ENCODE data around the gene UAP1L1.

The UAP1L1 gene

GRCh38 chr9:137038916-137039315 lies 38.4 kb upstream of the UAP1L1 start:
- Histone ChIP-seq H3K4me3 (ENCODE audit: low read length in 2 of 2) (no peak overlapping the region), H2AFZ (ENCODE audit: low read length) (no peak overlapping the region), H4K8ac (ENCODE audit: low read depth, low read length) (no peak overlapping the region), H4K91ac (ENCODE audit: low read depth, low read length, poor library complexity) (no peak overlapping the region), H2BK120ac (ENCODE audit: low read depth, low read length) (no peak overlapping the region), H2BK12ac (ENCODE audit: low read length) (no peak overlapping the region), H2BK15ac (ENCODE audit: low read length) (no peak overlapping the region), H3K14ac (ENCODE audit: low read length) (no peak overlapping the region), H3K18ac (ENCODE audit: low read length) (no peak overlapping the region), H3K27ac (replicated peaks; ENCODE audit: low read length) (no peak overlapping the region), H3K4me2 (ENCODE audit: insufficient read depth, low read length, poor library complexity, severe bottlenecking) (no peak overlapping the region), H3K4ac (ENCODE audit: low read length) (no peak overlapping the region), H3K9ac (ENCODE audit: low read depth, low read length, poor library complexity) (peak overlapping the region; percentile 50), H3K23ac (ENCODE audit: low read depth, low read length, poor library complexity) (peak overlapping the region; percentile 73), H2BK5ac (ENCODE audit: low read length) (peak overlapping the region; percentile 93), H3K36me3 (replicated peaks in 1 of 2; ENCODE audit: control insufficient read depth in 2 of 2, insufficient read depth in 2 of 2, low read length in 2 of 2) (peaks cover 3 to 23% of the 10 kb centered on the region in 2 donors), H3K27me3 (ENCODE audit: control insufficient read depth in 3 of 3, insufficient read depth in 3 of 3, low read depth in 1 of 3, low read length in 3 of 3) (no peaks in the 10 kb centered on the region), H3K9me3 (replicated peaks in 1 of 2; ENCODE audit: control insufficient read depth in 2 of 2, insufficient read depth in 1 of 2, low read depth in 1 of 2, low read length in 2 of 2) (no peaks in the 10 kb centered on the region), H2AK5ac (ENCODE audit: low read depth, low read length) (no peak overlapping the region), H3K79me1 (ENCODE audit: low read depth, low read length) (peaks cover 2% of the 10 kb centered on the region), H3K4me1 (ENCODE audit: control insufficient read depth in 2 of 2, insufficient read depth in 1 of 2, low read depth in 1 of 2, low read length in 2 of 2) (peaks cover 3 to 31% of the 10 kb centered on the region in 2 donors)
- no peak for DNase-seq (ENCODE audit: low spot score)
- no CpG with 5 or more reads among the region's 9 CpGs for WGBS, 2 donors (ENCODE audit: extremely low coverage in 2 of 2, insufficient read length in 2 of 2, insufficient replicate concordance in 1 of 2)

- Histone ChIP-seq H3K4me1 (ENCODE audit: control insufficient read depth in 2 of 2, insufficient read depth in 1 of 2, low read depth in 1 of 2, low read length in 2 of 2) (peaks cover 6 to 40% of the 10 kb centered on the region in 2 donors), H3K79me1 (ENCODE audit: low read depth, low read length) (peaks cover 7% of the 10 kb centered on the region), H3K14ac (ENCODE audit: low read length) (peak overlapping the region; percentile 38), H2BK15ac (ENCODE audit: low read length) (no peak overlapping the region), H2BK5ac (ENCODE audit: low read length) (no peak overlapping the region), H3K36me3 (replicated peaks in 1 of 2; ENCODE audit: control insufficient read depth in 2 of 2, insufficient read depth in 2 of 2, low read length in 2 of 2) (peaks cover 3 to 23% of the 10 kb centered on the region in 2 donors), H2AK5ac (ENCODE audit: low read depth, low read length) (no peak overlapping the region), H3K27ac (replicated peaks; ENCODE audit: low read length) (no peak overlapping the region), H3K9me3 (replicated peaks in 1 of 2; ENCODE audit: control insufficient read depth in 2 of 2, insufficient read depth in 1 of 2, low read depth in 1 of 2, low read length in 2 of 2) (no peaks in the 10 kb centered on the region), H2AFZ (ENCODE audit: low read length) (no peak overlapping the region), H4K91ac (ENCODE audit: low read depth, low read length, poor library complexity) (no peak overlapping the region), H3K4ac (ENCODE audit: low read length) (no peak overlapping the region), H3K9ac (ENCODE audit: low read depth, low read length, poor library complexity) (no peak overlapping the region), H3K27me3 (ENCODE audit: control insufficient read depth in 3 of 3, insufficient read depth in 3 of 3, low read depth in 1 of 3, low read length in 3 of 3) (peaks cover 0 to 5% (median 0%) of the 10 kb centered on the region in 3 experiments), H4K8ac (ENCODE audit: low read depth, low read length) (no peak overlapping the region), H3K18ac (ENCODE audit: low read length) (no peak overlapping the region), H2BK120ac (ENCODE audit: low read depth, low read length) (no peak overlapping the region), H3K4me3 (ENCODE audit: low read length in 2 of 2) (no peak overlapping the region), H2BK12ac (ENCODE audit: low read length) (no peak overlapping the region), H3K4me2 (ENCODE audit: insufficient read depth, low read length, poor library complexity, severe bottlenecking) (no peak overlapping the region), H3K23ac (ENCODE audit: low read depth, low read length, poor library complexity) (no peak overlapping the region)
- WGBS, 2 donors (ENCODE audit: extremely low coverage in 2 of 2, insufficient read length in 2 of 2, insufficient replicate concordance in 1 of 2): no CpG with 5 or more reads among the region's 32 CpGs
- no peak for DNase-seq (ENCODE audit: low spot score)
Measured at GRCh38 chr9:137039611-137040366, 37.5 kb upstream of the UAP1L1 start.

GRCh38 chr9:137040568-137040967 lies 36.7 kb upstream of the UAP1L1 start:
- Histone ChIP-seq H2BK12ac (ENCODE audit: low read length) (no peak overlapping the region), H3K14ac (ENCODE audit: low read length) (no peak overlapping the region), H4K8ac (ENCODE audit: low read depth, low read length) (no peak overlapping the region)

GRCh38 chr9:137041124-137041523 lies 36.2 kb upstream of the UAP1L1 start:
- H3K18ac ChIP-seq (ENCODE audit: low read length): no peak overlapping the region
- H3K36me3 ChIP-seq (replicated peaks in 1 of 2; ENCODE audit: control insufficient read depth in 2 of 2, insufficient read depth in 2 of 2, low read length in 2 of 2): peaks cover 3 to 23% of the 10 kb centered on the region in 2 donors
- H2BK15ac ChIP-seq (ENCODE audit: low read length): no peak overlapping the region
- H3K4me2 ChIP-seq (ENCODE audit: insufficient read depth, low read length, poor library complexity, severe bottlenecking): no peak overlapping the region
- H3K4ac ChIP-seq (ENCODE audit: low read length): no peak overlapping the region
- no peak overlapping the region for H4K8ac ChIP-seq (ENCODE audit: low read depth, low read length)
- DNase-seq (ENCODE audit: low spot score): no peak
- no peak overlapping the region for H3K9ac ChIP-seq (ENCODE audit: low read depth, low read length, poor library complexity)
- peaks cover 8 to 40% of the 10 kb centered on the region in 2 donors for H3K4me1 ChIP-seq (ENCODE audit: control insufficient read depth in 2 of 2, insufficient read depth in 1 of 2, low read depth in 1 of 2, low read length in 2 of 2)
- H3K79me1 ChIP-seq (ENCODE audit: low read depth, low read length): peaks cover 7% of the 10 kb centered on the region
- no CpG with 5 or more reads among the region's 16 CpGs for WGBS, 2 donors (ENCODE audit: extremely low coverage in 2 of 2, insufficient read length in 2 of 2, insufficient replicate concordance in 1 of 2)
- H3K27me3 ChIP-seq (ENCODE audit: control insufficient read depth in 3 of 3, insufficient read depth in 3 of 3, low read depth in 1 of 3, low read length in 3 of 3): peaks cover 0 to 13% (median 0%) of the 10 kb centered on the region in 3 experiments
- peak overlapping the region in 1 of 2 donors; percentile 38 for H3K4me3 ChIP-seq (ENCODE audit: low read length in 2 of 2)
- H2BK12ac ChIP-seq (ENCODE audit: low read length): no peak overlapping the region
- no peak overlapping the region for H4K91ac ChIP-seq (ENCODE audit: low read depth, low read length, poor library complexity)
- H2AFZ ChIP-seq (ENCODE audit: low read length): peak overlapping the region; percentile 54
- no peak overlapping the region for H3K27ac ChIP-seq (replicated peaks; ENCODE audit: low read length)
- no peaks in the 10 kb centered on the region for H3K9me3 ChIP-seq (replicated peaks in 1 of 2; ENCODE audit: control insufficient read depth in 2 of 2, insufficient read depth in 1 of 2, low read depth in 1 of 2, low read length in 2 of 2)
- no peak overlapping the region for H3K14ac ChIP-seq (ENCODE audit: low read length)
- no peak overlapping the region for H2AK5ac ChIP-seq (ENCODE audit: low read depth, low read length)
- peak overlapping the region; percentile 31 for H2BK120ac ChIP-seq (ENCODE audit: low read depth, low read length)
- H3K23ac ChIP-seq (ENCODE audit: low read depth, low read length, poor library complexity): no peak overlapping the region
- no peak overlapping the region for H2BK5ac ChIP-seq (ENCODE audit: low read length)

More at GRCh38 chr9:137040568-137040967, 36.7 kb upstream of the UAP1L1 start:
- Histone ChIP-seq H2BK5ac (ENCODE audit: low read length) (no peak overlapping the region), H3K4me2 (ENCODE audit: insufficient read depth, low read length, poor library complexity, severe bottlenecking) (no peak overlapping the region), H2BK120ac (ENCODE audit: low read depth, low read length) (no peak overlapping the region), H2AFZ (ENCODE audit: low read length) (peak overlapping the region; percentile 54), H2AK5ac (ENCODE audit: low read depth, low read length) (no peak overlapping the region), H3K23ac (ENCODE audit: low read depth, low read length, poor library complexity) (peak overlapping the region; percentile 31), H3K27me3 (ENCODE audit: control insufficient read depth in 3 of 3, insufficient read depth in 3 of 3, low read depth in 1 of 3, low read length in 3 of 3) (peaks cover 0 to 12% (median 0%) of the 10 kb centered on the region in 3 experiments), H2BK15ac (ENCODE audit: low read length) (no peak overlapping the region), H3K4me3 (ENCODE audit: low read length in 2 of 2) (peak overlapping the region in 1 of 2 donors; percentile 38), H3K79me1 (ENCODE audit: low read depth, low read length) (peaks cover 7% of the 10 kb centered on the region), H3K9me3 (replicated peaks in 1 of 2; ENCODE audit: control insufficient read depth in 2 of 2, insufficient read depth in 1 of 2, low read depth in 1 of 2, low read length in 2 of 2) (no peaks in the 10 kb centered on the region), H3K36me3 (replicated peaks in 1 of 2; ENCODE audit: control insufficient read depth in 2 of 2, insufficient read depth in 2 of 2, low read length in 2 of 2) (peaks cover 3 to 23% of the 10 kb centered on the region in 2 donors), H3K4ac (ENCODE audit: low read length) (no peak overlapping the region), H3K18ac (ENCODE audit: low read length) (no peak overlapping the region), H4K91ac (ENCODE audit: low read depth, low read length, poor library complexity) (no peak overlapping the region), H3K9ac (ENCODE audit: low read depth, low read length, poor library complexity) (no peak overlapping the region), H3K4me1 (ENCODE audit: control insufficient read depth in 2 of 2, insufficient read depth in 1 of 2, low read depth in 1 of 2, low read length in 2 of 2) (peaks cover 8 to 40% of the 10 kb centered on the region in 2 donors), H3K27ac (replicated peaks; ENCODE audit: low read length) (no peak overlapping the region)
- no CpG with 5 or more reads among the region's 23 CpGs for WGBS, 2 donors (ENCODE audit: extremely low coverage in 2 of 2, insufficient read length in 2 of 2, insufficient replicate concordance in 1 of 2)
- DNase-seq (ENCODE audit: low spot score): no peak

Data from neuronal stem cell (in vitro differentiated cells).